ENCODE measurements around the gene GNAT1.

Gene GNAT1

GRCh38 chr3:50150863-50151686 is 40.3 kb upstream of the GNAT1 start:
- H3K4me3 ChIP-seq (ENCODE audit: low read depth, low read length): no peak overlapping the region
- in situ Hi-C loops (cut with HindIII; ENCODE audit: low sequenced_read_pairs): no loop called here
- TF ChIP-seq CTCF (IDR thresholded peaks at IDR 0.05; ENCODE audit: low read depth, low read length, missing control alignments): no peak
- no peak for DNase-seq (ENCODE audit: low read depth)

GRCh38 chr3:50151728-50152127 is 39.7 kb upstream of the GNAT1 start:
- DNase-seq (ENCODE audit: low read depth): no peak
- TF ChIP-seq CTCF (IDR thresholded peaks at IDR 0.05; ENCODE audit: low read depth, low read length, missing control alignments): no peak
- in situ Hi-C loops (cut with HindIII; ENCODE audit: low sequenced_read_pairs): no loop called here
- no peak overlapping the region for H3K4me3 ChIP-seq (ENCODE audit: low read depth, low read length)

- in situ Hi-C loops (cut with HindIII; ENCODE audit: low sequenced_read_pairs): no loop called here
- TF ChIP-seq CTCF (IDR thresholded peaks at IDR 0.05; ENCODE audit: low read depth, low read length, missing control alignments): no peak
- H3K4me3 ChIP-seq (ENCODE audit: low read depth, low read length): peak overlapping the region; percentile 69
- no peak for DNase-seq (ENCODE audit: low read depth)
These were observed 37.5 kb upstream of the GNAT1 start for GRCh38 chr3:50153782-50154475.

GRCh38 chr3:50154476-50154839 is 37.0 kb upstream of the GNAT1 start:
- peak; percentile 10 for TF ChIP-seq CTCF (IDR thresholded peaks at IDR 0.05; ENCODE audit: low read depth, low read length, missing control alignments)
- DNase-seq (ENCODE audit: low read depth): no peak
- in situ Hi-C loops (cut with HindIII; ENCODE audit: low sequenced_read_pairs): no loop called here
- peak overlapping the region; percentile 69 for H3K4me3 ChIP-seq (ENCODE audit: low read depth, low read length)

GRCh38 chr3:50154840-50155490 is 36.4 kb upstream of the GNAT1 start, which contains the start of gene SEMA3F:
TSS of gene SEMA3F (plus strand) at chr3:50155324. CDS start at chr3:50159623, 4,299 bp downstream.
- H3K4me3 ChIP-seq (ENCODE audit: low read depth, low read length): peak within 1 kb of the TSS; percentile 69
- no peak for TF ChIP-seq CTCF (IDR thresholded peaks at IDR 0.05; ENCODE audit: low read depth, low read length, missing control alignments)
- in situ Hi-C loops (cut with HindIII; ENCODE audit: low sequenced_read_pairs): no loop called here
- DNase-seq (ENCODE audit: low read depth): no peak

GRCh38 chr3:50155491-50155878 is 35.9 kb upstream of the GNAT1 start:
- no peak for TF ChIP-seq CTCF (IDR thresholded peaks at IDR 0.05; ENCODE audit: low read depth, low read length, missing control alignments)
- in situ Hi-C loops (cut with HindIII; ENCODE audit: low sequenced_read_pairs): no loop called here
- DNase-seq (ENCODE audit: low read depth): no peak
- peak overlapping the region; percentile 69 for H3K4me3 ChIP-seq (ENCODE audit: low read depth, low read length)
